Measurements from ENCODE around the gene DTD1.

DNA sequence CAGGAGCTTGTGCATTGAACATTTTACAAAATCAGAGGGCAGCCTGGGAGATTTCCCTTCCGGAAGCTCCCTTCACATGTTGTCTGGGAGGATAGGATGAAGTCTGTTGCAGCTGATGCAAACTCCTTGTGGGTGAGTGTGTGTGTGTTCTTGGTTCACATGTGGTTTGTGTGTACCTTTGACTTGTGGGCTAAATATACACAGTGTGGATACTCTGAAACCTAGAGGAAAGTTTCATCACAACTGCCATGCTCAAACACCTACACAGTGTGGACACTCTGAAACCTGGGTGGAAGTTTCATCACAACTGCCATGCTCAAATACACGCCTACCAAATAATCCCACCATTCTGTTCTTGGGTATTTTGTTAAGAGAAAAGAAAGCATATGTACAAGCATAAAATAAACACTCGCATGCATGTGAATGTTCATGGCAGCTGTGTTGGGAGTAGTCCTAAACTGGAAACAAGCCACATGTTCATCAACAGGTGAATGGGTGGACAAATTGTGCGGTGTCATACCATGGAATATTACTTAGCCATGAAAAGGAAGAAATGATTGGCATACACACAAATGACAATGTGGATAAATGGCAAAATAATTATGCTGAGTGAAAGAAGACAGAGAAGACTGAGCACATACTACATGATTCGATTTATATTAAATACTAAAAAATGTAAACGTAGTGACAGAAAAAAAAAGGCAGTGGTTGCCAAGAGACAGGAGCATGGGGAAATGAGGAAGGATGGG, 227.5 kb downstream of the DTD1 start:
- no peak for TF ChIP-seq POLR2A (IDR thresholded peaks at IDR 0.05)
- TF ChIP-seq, protein P1, sequence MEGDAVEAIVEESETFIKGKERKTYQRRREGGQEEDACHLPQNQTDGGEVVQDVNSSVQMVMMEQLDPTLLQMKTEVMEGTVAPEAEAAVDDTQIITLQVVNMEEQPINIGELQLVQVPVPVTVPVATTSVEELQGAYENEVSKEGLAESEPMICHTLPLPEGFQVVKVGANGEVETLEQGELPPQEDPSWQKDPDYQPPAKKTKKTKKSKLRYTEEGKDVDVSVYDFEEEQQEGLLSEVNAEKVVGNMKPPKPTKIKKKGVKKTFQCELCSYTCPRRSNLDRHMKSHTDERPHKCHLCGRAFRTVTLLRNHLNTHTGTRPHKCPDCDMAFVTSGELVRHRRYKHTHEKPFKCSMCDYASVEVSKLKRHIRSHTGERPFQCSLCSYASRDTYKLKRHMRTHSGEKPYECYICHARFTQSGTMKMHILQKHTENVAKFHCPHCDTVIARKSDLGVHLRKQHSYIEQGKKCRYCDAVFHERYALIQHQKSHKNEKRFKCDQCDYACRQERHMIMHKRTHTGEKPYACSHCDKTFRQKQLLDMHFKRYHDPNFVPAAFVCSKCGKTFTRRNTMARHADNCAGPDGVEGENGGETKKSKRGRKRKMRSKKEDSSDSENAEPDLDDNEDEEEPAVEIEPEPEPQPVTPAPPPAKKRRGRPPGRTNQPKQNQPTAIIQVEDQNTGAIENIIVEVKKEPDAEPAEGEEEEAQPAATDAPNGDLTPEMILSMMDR (IDR thresholded peaks at IDR 0.05): no peak
